ENCODE results near the gene HRH1. TPM values are rescaled to one million over a fixed set of nuclear protein-coding genes. Genes with fewer than 3 reads are reported as not detected.

HRH1 gene
- total and polyA plus RNA-seq, 4 donors, result 2.3 to 8.3 (median 4.6) TPM

- Histone ChIP-seq H3K27me3 (ENCODE audit: control insufficient read depth in 3 of 3, insufficient read depth in 3 of 3, low read length in 2 of 3) (no peaks in the 10 kb centered on the region), H3K4me1 (ENCODE audit: control insufficient read depth in 5 of 5, insufficient read depth in 5 of 5, low read length in 5 of 5) (no peaks in the 10 kb centered on the region), H3K27ac (ENCODE audit: low read depth in 1 of 2, low read length in 1 of 2) (no peak overlapping the region), H3K9ac (ENCODE audit: insufficient read depth in 1 of 2, low read length in 2 of 2) (no peak overlapping the region), H3K9me3 (ENCODE audit: control insufficient read depth in 4 of 4, insufficient read depth in 3 of 4, low read length in 3 of 4) (peaks cover 0 to 6% (median 0%) of the 10 kb centered on the region in 4 donors), H3K4me3 (no peak overlapping the region), H3K36me3 (ENCODE audit: control insufficient read depth in 4 of 4, insufficient read depth in 4 of 4, low read length in 4 of 4) (no peaks in the 10 kb centered on the region)
- ATAC-seq (ENCODE audit: insufficient read depth, low FRiP score) (no peak), DNase-seq (no peak)
- TF ChIP-seq CTCF (IDR thresholded peaks at IDR 0.05; ENCODE audit: control extremely low read depth, extremely low read depth), result no peak
- WGBS, 2 donors, result 88 to 92% methylated on average over 8 of the region's 8 CpGs
Measured at GRCh38 chr3:11116336-11117059, 37.8 kb upstream of the HRH1 start.

GRCh38 chr3:11117591-11117990 lies 36.7 kb upstream of the HRH1 start:
- H3K9me3 ChIP-seq (ENCODE audit: control insufficient read depth in 4 of 4, insufficient read depth in 3 of 4, low read length in 3 of 4), result peaks cover 0 to 6% (median 0%) of the 10 kb centered on the region in 4 donors
- H3K9ac ChIP-seq (ENCODE audit: insufficient read depth in 1 of 2, low read length in 2 of 2), result no peak overlapping the region
- H3K36me3 ChIP-seq (ENCODE audit: control insufficient read depth in 4 of 4, insufficient read depth in 4 of 4, low read length in 4 of 4), result no peaks in the 10 kb centered on the region
- no peak for TF ChIP-seq CTCF (IDR thresholded peaks at IDR 0.05; ENCODE audit: control extremely low read depth, extremely low read depth)
- peaks cover 0 to 2% (median 0%) of the 10 kb centered on the region in 3 donors for H3K27me3 ChIP-seq (ENCODE audit: control insufficient read depth in 3 of 3, insufficient read depth in 3 of 3, low read length in 2 of 3)
- DNase-seq (no peak), ATAC-seq (ENCODE audit: insufficient read depth, low FRiP score) (no peak)
- no peak overlapping the region for H3K27ac ChIP-seq (ENCODE audit: low read depth in 1 of 2, low read length in 1 of 2)
- H3K4me1 ChIP-seq (ENCODE audit: control insufficient read depth in 5 of 5, insufficient read depth in 5 of 5, low read length in 5 of 5), result no peaks in the 10 kb centered on the region
- WGBS, 2 donors, result 87 to 92% methylated on average over 10 of the region's 10 CpGs
- H3K4me3 ChIP-seq, result no peak overlapping the region

GRCh38 chr3:11118181-11118682 lies 36.1 kb upstream of the HRH1 start:
- DNase-seq (no peak), ATAC-seq (ENCODE audit: insufficient read depth, low FRiP score) (no peak)
- Histone ChIP-seq H3K27me3 (ENCODE audit: control insufficient read depth in 3 of 3, insufficient read depth in 3 of 3, low read length in 2 of 3) (peaks cover 0 to 2% (median 0%) of the 10 kb centered on the region in 3 donors), H3K36me3 (ENCODE audit: control insufficient read depth in 4 of 4, insufficient read depth in 4 of 4, low read length in 4 of 4) (no peaks in the 10 kb centered on the region), H3K9ac (ENCODE audit: insufficient read depth in 1 of 2, low read length in 2 of 2) (no peak overlapping the region), H3K9me3 (ENCODE audit: control insufficient read depth in 4 of 4, insufficient read depth in 3 of 4, low read length in 3 of 4) (peaks cover 0 to 8% (median 4%) of the 10 kb centered on the region in 4 donors), H3K4me1 (ENCODE audit: control insufficient read depth in 5 of 5, insufficient read depth in 5 of 5, low read length in 5 of 5) (no peaks in the 10 kb centered on the region), H3K4me3 (no peak overlapping the region), H3K27ac (ENCODE audit: low read depth in 1 of 2, low read length in 1 of 2) (no peak overlapping the region)
- no peak for TF ChIP-seq CTCF (IDR thresholded peaks at IDR 0.05; ENCODE audit: control extremely low read depth, extremely low read depth)
- WGBS, 2 donors, result 74 to 75% methylated on average over 8 of the region's 8 CpGs
